Choroid plexus epithelial cell (primary cell): ENCODE data around the gene ARID1A.

Source experiments
- DNase-seq: peaks from one replicate; pipeline ENCODE4 v3.0.0-alpha.2; 2010; ENCODE audit warnings: low read depth
- H3K4me3 ChIP-seq: 2 replicates; pipeline ENCODE4 v1.5.1; 2011; ENCODE audit warnings: low read depth, mild to moderate bottlenecking, control low read depth, low read length, moderate library complexity
- CTCF ChIP-seq: conservative IDR thresholded peaks from 2 replicates; pipeline ENCODE4 v1.5.1; 2011; ENCODE audit warnings: low read depth, mild to moderate bottlenecking, control low read depth, inconsistent platforms, low read length, moderate library complexity

The ARID1A gene

DNA sequence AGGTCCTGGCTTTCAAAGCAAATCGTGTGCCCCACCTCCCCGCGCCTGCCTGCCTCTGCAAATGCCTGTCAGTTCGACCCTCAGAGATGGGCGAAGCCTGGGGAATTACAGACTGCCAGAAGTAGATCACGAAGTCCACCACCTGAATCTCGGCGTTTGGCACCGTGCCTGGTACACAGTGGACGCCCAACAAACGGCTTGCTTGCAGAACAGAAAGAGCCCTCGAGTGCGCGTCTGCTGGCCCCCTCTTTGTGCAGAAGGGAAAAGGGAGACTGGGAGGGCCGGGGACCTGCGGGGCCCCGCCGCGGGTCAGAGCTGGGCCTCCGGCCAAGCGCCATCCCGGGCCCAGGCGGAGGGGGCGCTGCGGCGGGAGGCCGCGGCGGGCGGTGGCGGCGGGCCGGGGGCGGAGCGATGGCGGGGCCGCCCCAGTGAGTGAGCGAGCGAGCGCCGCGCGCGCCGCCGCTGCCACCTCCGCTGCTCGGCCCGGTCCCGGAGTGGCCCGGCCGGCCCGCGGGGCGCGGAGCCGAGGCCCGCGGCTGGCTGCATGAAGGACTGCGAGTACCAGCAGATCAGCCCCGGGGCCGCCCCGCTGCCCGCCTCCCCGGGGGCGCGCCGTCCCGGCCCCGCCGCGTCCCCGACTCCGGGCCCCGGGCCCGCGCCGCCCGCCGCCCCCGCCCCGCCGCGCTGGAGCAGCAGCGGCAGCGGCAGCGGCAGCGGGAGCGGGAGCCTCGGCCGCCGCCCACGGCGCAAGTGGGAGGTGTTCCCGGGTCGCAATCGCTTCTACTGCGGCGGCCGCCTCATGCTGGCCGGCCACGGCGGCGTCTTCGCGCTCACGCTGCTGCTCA lies 130.7 kb downstream of the ARID1A start, which contains the start of gene ZDHHC18:
Gene ZDHHC18, plus strand, starts transcription at position 428 of the 845 bp plus-strand sequence. Its CDS starts 117 bp downstream, at position 545.
- TF ChIP-seq CTCF: no peak

GRCh38 chr1:26827106-26827604 lies 131.3 kb downstream of the ARID1A start:
- H3K4me3 ChIP-seq: peak overlapping the region; percentile 69
- TF ChIP-seq CTCF: no peak
- no peak for DNase-seq

More for the DNA sequence above, 130.7 kb downstream of the ARID1A start, which contains the start of gene ZDHHC18:
- H3K4me3 ChIP-seq: peak within 1 kb of the TSS; percentile 69
- DNase-seq: peak; percentile 45

GRCh38 chr1:26827663-26828062 lies 131.8 kb downstream of the ARID1A start:
- DNase-seq: no peak
- TF ChIP-seq CTCF: no peak
- peak overlapping the region; percentile 69 for H3K4me3 ChIP-seq

DNA sequence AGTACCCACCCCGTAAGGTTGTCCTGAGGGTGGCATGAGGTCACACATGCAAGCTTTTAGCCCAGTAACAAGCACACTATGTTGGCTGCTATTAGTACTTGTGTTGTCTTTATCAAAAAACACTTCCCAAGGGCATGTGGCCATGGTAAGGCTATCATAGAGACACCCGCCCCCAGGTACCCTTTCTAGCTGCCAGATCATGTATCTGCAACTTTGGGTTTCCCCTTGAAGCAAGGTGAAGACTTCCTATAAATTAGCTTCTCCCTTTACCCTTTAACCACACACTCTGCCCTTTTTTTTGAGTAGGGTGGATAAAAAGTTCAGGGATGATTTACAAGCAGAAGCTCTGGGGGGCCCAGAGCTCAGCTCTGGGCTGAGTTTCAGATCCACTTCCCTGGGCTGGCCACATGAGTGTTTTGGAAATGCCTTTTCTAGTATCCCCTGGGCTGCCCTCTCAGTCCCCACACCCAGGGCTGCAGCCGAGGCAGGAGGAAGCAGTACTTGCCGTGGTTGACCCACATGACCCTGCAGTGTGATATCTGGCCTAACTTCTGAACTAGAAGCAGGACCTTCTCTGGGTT lies 132.7 kb downstream of the ARID1A start:
- H3K4me3 ChIP-seq: no peak overlapping the region
- no peak for TF ChIP-seq CTCF
- no peak for DNase-seq

GRCh38 chr1:26829184-26829911 lies 133.5 kb downstream of the ARID1A start:
- no peak overlapping the region for H3K4me3 ChIP-seq
- TF ChIP-seq CTCF: no peak
- DNase-seq: no peak

GRCh38 chr1:26831059-26831458 lies 135.2 kb downstream of the ARID1A start:
- TF ChIP-seq CTCF: no peak

More at GRCh38 chr1:26831059-26831458, 135.2 kb downstream of the ARID1A start:
- no peak overlapping the region for H3K4me3 ChIP-seq
- no peak for DNase-seq
